ENCODE data around the gene RAB6A. TPM values are rescaled to one million over a fixed set of nuclear protein-coding genes. Genes with fewer than 3 reads are reported as not detected.

Gene RAB6A
- total RNA-seq, 6 experiments from 2014 or later, result 59.3 to 163 (median 81.7) TPM

- Histone ChIP-seq H3K4me1 (no peaks in the 10 kb centered on the region), H3K9me3 (no peaks in the 10 kb centered on the region), H3K4me3 (no peak overlapping the region), H3K36me3 (no peaks in the 10 kb centered on the region), H3K27ac (no peak overlapping the region), H3K27me3 (no peaks in the 10 kb centered on the region)
- ATAC-seq (no peak), DNase-seq (no peak)
- intact Hi-C loops (cut with DNase I), result no loop called here
- TF ChIP-seq POLR2A (IDR thresholded peaks at IDR 0.05) (no peak), CTCF (IDR thresholded peaks at IDR 0.05) (no peak)
- WGBS (ENCODE audit: insufficient coverage, low coverage, low lambda C conversion rate, missing lambda C conversion rate), result 100% methylated on average over 2 of the region's 2 CpGs
These were observed 32.9 kb downstream of the RAB6A start for GRCh38 chr11:73728000-73728399.

DNA sequence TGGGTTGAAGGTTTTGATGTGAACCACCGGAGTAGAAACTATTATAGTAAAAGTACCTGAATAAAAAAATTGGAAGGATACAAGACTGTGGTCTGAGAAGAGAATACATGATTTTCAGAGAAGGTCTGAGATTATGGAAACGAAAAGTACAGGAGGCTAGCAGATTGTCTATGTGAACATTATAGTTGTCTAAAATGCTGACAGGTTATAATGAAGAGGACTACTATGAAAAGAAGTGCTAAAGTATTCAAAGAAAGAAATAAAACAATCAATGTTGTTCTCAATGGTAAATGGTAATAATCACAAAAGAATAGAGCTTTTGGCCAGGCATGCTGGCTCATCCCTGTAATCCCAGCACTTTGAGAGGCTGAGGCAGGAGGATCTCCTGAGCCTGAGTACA, 34.0 kb downstream of the RAB6A start:
- no peak for TF ChIP-seq POLR2A (IDR thresholded peaks at IDR 0.05)
- no peak for TF ChIP-seq CTCF (IDR thresholded peaks at IDR 0.05)
- ATAC-seq (no peak), DNase-seq (no peak)
- H3K27me3 ChIP-seq, result no peaks in the 10 kb centered on the region
- no peak overlapping the region for H3K27ac ChIP-seq
- H3K4me3 ChIP-seq, result no peak overlapping the region
- 86% methylated on average over 2 of the region's 2 CpGs for WGBS (ENCODE audit: insufficient coverage, low coverage, low lambda C conversion rate, missing lambda C conversion rate)
- no peaks in the 10 kb centered on the region for H3K4me1 ChIP-seq
- no peaks in the 10 kb centered on the region for H3K36me3 ChIP-seq
- intact Hi-C loops (cut with DNase I), result no loop called here
- no peaks in the 10 kb centered on the region for H3K9me3 ChIP-seq

GRCh38 chr11:73717136-73717535, 43.7 kb downstream of the RAB6A start:
- Histone ChIP-seq H3K4me1 (no peaks in the 10 kb centered on the region), H3K27me3 (no peaks in the 10 kb centered on the region), H3K4me3 (no peak overlapping the region), H3K27ac (no peak overlapping the region), H3K9me3 (no peaks in the 10 kb centered on the region), H3K36me3 (peaks cover 0 to 25% (median 6%) of the 10 kb centered on the region in 4 donors)
- no peak for ATAC-seq
- DNase-seq, result no peak
- TF ChIP-seq CTCF (IDR thresholded peaks at IDR 0.05) (no peak), POLR2A (IDR thresholded peaks at IDR 0.05) (no peak)
- intact Hi-C loops (cut with DNase I), result no loop called here
- 84% methylated on average over 3 of the region's 3 CpGs for WGBS (ENCODE audit: insufficient coverage, low coverage, low lambda C conversion rate, missing lambda C conversion rate)

DNA sequence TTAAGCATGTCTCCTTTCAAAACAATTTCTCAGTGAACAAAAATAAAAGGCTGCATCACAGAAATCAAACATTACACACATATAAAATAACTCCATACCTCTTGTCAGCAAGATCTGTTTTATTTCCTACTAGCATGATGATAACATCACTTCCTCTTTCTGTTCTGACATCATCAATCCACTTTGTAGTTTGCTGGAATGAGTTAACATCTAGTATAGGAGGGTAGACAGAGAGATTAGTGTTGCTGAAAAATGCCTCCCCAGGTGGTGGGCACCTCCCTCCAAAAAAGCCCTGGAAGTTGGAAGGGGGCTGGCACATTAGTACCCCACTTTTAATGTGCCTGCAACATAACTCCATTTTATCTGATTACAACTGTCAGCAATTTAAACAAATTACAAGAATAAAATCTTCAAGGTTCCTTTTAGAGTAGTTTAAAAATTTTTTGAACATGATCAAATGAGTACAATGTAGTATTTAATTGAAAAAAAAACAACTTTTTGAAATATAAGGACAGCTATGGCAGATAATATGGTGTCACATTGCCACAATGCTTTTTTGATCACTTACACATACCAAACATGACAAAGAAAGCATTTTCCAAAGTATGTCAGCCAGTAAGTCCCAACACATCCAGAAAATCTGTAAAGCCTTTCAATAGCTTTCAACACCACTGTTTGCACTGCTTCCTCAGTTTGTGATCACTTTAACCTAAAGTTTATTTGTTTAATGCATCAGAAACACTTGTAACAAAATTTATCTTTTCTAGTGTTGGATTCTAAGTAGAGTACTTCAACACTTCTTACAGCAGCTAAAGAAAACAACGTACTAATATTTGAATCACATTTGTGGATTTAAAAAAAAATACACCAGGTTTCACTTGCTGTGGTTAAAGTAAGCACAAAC, 44.5 kb downstream of the RAB6A start:
- no peaks in the 10 kb centered on the region for H3K9me3 ChIP-seq
- DNase-seq (no peak), ATAC-seq (no peak)
- H3K36me3 ChIP-seq, result peaks cover 0 to 28% (median 7%) of the 10 kb centered on the region in 4 donors
- H3K4me3 ChIP-seq, result no peak overlapping the region
- no peaks in the 10 kb centered on the region for H3K27me3 ChIP-seq
- intact Hi-C loops (cut with DNase I), result no loop called here
- 82% methylated on average over 1 of the region's 1 CpG for WGBS (ENCODE audit: insufficient coverage, low coverage, low lambda C conversion rate, missing lambda C conversion rate)
- no peaks in the 10 kb centered on the region for H3K4me1 ChIP-seq
- H3K27ac ChIP-seq, result no peak overlapping the region
- no peak for TF ChIP-seq POLR2A (IDR thresholded peaks at IDR 0.05)
- no peak for TF ChIP-seq CTCF (IDR thresholded peaks at IDR 0.05)
